GM13977 (cell line): ENCODE measurements around the gene PIK3IP1.

Source experiments
- DNase-seq: peaks from one replicate; pipeline ENCODE4 v3.0.0; 2012; ENCODE audit warnings: low spot score
- in situ Hi-C: fragments of 300-500 bp; cut with MboI; formaldehyde crosslinking; loops from one replicate; pipeline ENCODE4 v1.12.0; 2022; ENCODE audit warnings: low sequenced_read_pairs, low pct_unique_long_range_greater_than_20kb, mixed read lengths, inconsistent platforms; ENCODE audit not compliant: unreplicated experiment
- TF ChIP-seq, protein P1 (sequence below): IDR thresholded peaks from 2 replicates; pipeline ENCODE4 v1.5.1; 2012; ENCODE audit warnings: mild to moderate bottlenecking, control low read depth; ENCODE audit not compliant: insufficient read depth; ENCODE audit errors: extremely low read depth, missing control alignments

PIK3IP1 gene

GRCh38 chr22:31287818-31288495 lies 4.3 kb downstream of the PIK3IP1 start:
- in situ Hi-C loops, result no loop called here
- peak; percentile 50 for DNase-seq
- TF ChIP-seq, protein P1, sequence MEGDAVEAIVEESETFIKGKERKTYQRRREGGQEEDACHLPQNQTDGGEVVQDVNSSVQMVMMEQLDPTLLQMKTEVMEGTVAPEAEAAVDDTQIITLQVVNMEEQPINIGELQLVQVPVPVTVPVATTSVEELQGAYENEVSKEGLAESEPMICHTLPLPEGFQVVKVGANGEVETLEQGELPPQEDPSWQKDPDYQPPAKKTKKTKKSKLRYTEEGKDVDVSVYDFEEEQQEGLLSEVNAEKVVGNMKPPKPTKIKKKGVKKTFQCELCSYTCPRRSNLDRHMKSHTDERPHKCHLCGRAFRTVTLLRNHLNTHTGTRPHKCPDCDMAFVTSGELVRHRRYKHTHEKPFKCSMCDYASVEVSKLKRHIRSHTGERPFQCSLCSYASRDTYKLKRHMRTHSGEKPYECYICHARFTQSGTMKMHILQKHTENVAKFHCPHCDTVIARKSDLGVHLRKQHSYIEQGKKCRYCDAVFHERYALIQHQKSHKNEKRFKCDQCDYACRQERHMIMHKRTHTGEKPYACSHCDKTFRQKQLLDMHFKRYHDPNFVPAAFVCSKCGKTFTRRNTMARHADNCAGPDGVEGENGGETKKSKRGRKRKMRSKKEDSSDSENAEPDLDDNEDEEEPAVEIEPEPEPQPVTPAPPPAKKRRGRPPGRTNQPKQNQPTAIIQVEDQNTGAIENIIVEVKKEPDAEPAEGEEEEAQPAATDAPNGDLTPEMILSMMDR, result no peak

- in situ Hi-C loops, result no loop called here
- peak; percentile 46 for DNase-seq
- TF ChIP-seq, protein P1, result no peak
These were observed 5.7 kb downstream of the PIK3IP1 start for GRCh38 chr22:31286360-31287255.

DNA sequence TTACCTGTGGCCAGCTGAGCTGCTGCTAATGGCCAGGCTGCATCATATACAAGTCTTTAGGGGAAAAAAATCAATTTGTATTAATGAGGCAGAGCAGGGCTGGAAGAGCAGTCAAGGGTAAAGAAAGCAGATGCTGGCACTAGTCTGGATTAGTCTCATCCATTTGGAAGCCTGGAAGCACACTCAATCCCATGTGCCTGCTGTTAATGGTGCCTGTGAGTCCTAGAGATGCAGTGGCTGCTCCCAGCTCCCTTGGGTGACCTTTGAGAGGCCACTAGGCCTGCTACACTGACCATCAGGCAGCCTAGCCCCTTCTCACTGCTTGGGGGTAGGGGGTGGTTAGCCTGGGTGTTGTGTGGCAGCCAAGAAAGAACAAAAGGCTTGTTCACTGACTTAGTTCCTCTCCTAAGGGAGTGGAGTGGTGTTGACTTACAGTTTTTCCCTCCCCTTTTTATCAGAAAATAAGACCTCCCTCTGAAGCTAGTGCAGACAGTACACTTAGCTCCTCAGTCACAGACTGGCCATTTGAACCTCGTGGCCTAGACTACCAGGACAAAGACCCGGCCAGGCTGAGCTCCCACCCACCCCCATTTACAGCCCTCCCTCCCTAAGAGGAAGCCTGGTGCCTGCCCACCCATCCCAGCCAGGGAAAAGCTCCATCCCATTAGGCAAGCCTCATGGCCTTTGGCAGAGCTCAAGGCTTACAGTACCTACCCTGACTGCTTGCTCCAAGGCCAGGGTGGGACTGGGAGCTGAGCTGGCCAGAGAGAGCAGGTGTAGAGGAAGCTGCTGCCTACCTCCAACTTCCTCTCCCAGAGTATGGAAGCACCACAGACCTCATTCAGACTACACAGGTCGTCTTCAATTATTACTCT lies 7.8 kb downstream of the PIK3IP1 start:
- TF ChIP-seq, protein P1, result no peak
- DNase-seq, result no peak
- in situ Hi-C loops, result no loop called here

- no peak for DNase-seq
- in situ Hi-C loops, result no loop called here
- TF ChIP-seq, protein P1, result no peak
These were observed 9.4 kb downstream of the PIK3IP1 start for GRCh38 chr22:31282748-31283468.

GRCh38 chr22:31281733-31282132 lies 10.6 kb downstream of the PIK3IP1 start:
- TF ChIP-seq, protein P1, result no peak
- DNase-seq, result no peak
- in situ Hi-C loops, result no loop called here
